Measurements from ENCODE around the gene CEP170B.

- TF ChIP-seq POLR2A (IDR thresholded peaks at IDR 0.05; ENCODE audit: low read length) (no peak), HDAC2 (IDR thresholded peaks at IDR 0.05) (no peak)
- TF ChIP-seq, protein P1, sequence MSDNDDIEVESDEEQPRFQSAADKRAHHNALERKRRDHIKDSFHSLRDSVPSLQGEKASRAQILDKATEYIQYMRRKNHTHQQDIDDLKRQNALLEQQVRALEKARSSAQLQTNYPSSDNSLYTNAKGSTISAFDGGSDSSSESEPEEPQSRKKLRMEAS (IDR thresholded peaks at IDR 0.05): no peak
Observed at GRCh38 chr14:104941508-104942365, 76.7 kb downstream of the CEP170B start.
